Esophagus muscularis mucosa (tissue), 3 donors: Measurements from ENCODE around the gene FBN1.

ENCODE experiments used
- CTCF ChIP-seq, 3 experiments: fragments of 200-600 bp in 2 of 3; fragments of 450-650 bp in 1 of 3; sonication (generic) in 2 of 3; IDR thresholded peaks; one replicate each; pipeline ENCODE4 v1.5.1; 2017 to 2019; ENCODE audit warnings: antibody characterized with exemption in 3 of 3, mild to moderate bottlenecking in 2 of 3, moderate library complexity in 1 of 3
- POLR2A ChIP-seq: fragments of 450-650 bp; IDR thresholded peaks from one replicate; pipeline ENCODE4 v1.6.1; 2017; ENCODE audit warnings: antibody characterized with exemption, moderate library complexity, mild to moderate bottlenecking, low read depth
- POLR2AphosphoS5 ChIP-seq, 2 donors: sonication (generic); formaldehyde crosslinking; IDR thresholded peaks; one replicate each; pipeline ENCODE4 v1.6.1; 2017; ENCODE audit warnings: antibody characterized with exemption in 2 of 2

GRCh38 chr15:48440084-48440483 is 205.4 kb downstream of the FBN1 start:
- TF ChIP-seq POLR2AphosphoS5 (IDR thresholded peaks at IDR 0.05) (peak; percentile 25 to 38), CTCF (IDR thresholded peaks at IDR 0.05) (no peak), POLR2A (no peak)
